Activated B cell treated with CpG ODN at 0.5 μM for 24 hours (primary cell): ENCODE data around the gene HAT1. TPM values are rescaled to one million over a fixed set of nuclear protein-coding genes. Genes with fewer than 3 reads are reported as not detected.

Experiments used
- ATAC-seq: fragments of 200-7000 bp; cut with Tn5 transposase; one replicate; pipeline ENCODE4 v1.10.0; 2021; ENCODE audit warnings: low read depth, mild to moderate bottlenecking, moderate library complexity
- CTCF ChIA-PET: fragments of 350-600 bp; sonication (Branson Sonifier 250); formaldehyde crosslinking; loops from one replicate; lab custom pipeline; 2021; ENCODE audit warnings: antibody characterized with exemption; lab: Charles Lee
- POLR2A ChIA-PET: fragments of 350-600 bp; sonication (Branson Sonifier 250); formaldehyde crosslinking; loops from one replicate; lab custom pipeline; 2021; ENCODE audit warnings: antibody characterized with exemption; lab: Charles Lee
- DNase-seq: peaks from one replicate; pipeline ENCODE4 v3.0.0; 2022
- H3K27ac Mint-ChIP-seq: one replicate; pipeline ENCODE4 v1.8.0; 2020; ENCODE audit warnings: mixed read lengths
- H3K27me3 Mint-ChIP-seq: one replicate; pipeline ENCODE4 v1.8.0; 2021; ENCODE audit warnings: mixed read lengths
- H3K36me3 Mint-ChIP-seq: one replicate; pipeline ENCODE4 v1.8.0; 2021; ENCODE audit warnings: low read depth, mixed read lengths
- H3K4me1 Mint-ChIP-seq: one replicate; pipeline ENCODE4 v1.8.0; 2021; ENCODE audit warnings: mixed read lengths
- H3K4me3 Mint-ChIP-seq: one replicate; pipeline ENCODE4 v1.8.0; 2020; ENCODE audit warnings: mild to moderate bottlenecking, mixed read lengths
- H3K9me3 Mint-ChIP-seq: one replicate; pipeline ENCODE4 v1.8.0; 2020; ENCODE audit warnings: mixed read lengths
- CTCF ChIP-seq: fragments of 200-600 bp; IDR thresholded peaks from one replicate; pipeline ENCODE4 v1.8.0; 2022; ENCODE audit warnings: antibody characterized with exemption, mild to moderate bottlenecking
- intact Hi-C: fragments of 100-400 bp; cut with micrococcal nuclease; formaldehyde crosslinking; loops from one replicate; pipeline ENCODE4 v1.15.1; 2024
- total RNA-seq: library from RNA; stranded (reverse); gene quantifications from 2 replicates; pipeline ENCODE4 v1.2.3, GENCODE V29; 2022

The HAT1 gene
- total RNA-seq, 1 donor from 2014 or later = 36.2 TPM

- H3K36me3 Mint-ChIP-seq = peaks cover 42% of the 10 kb centered on the region
- no peak for TF ChIP-seq CTCF
- DNase-seq (no peak), ATAC-seq (no peak)
- H3K9me3 Mint-ChIP-seq = no peaks in the 10 kb centered on the region
- no peaks in the 10 kb centered on the region for H3K27me3 Mint-ChIP-seq
- ChIA-PET CTCF (no interaction called here), POLR2A (no interaction called here)
- intact Hi-C loops = loop anchor here (10.0 kb wide), 1 partner anchor 512 kb away; no protein-coding TSS in a partner anchor
- H3K4me1 Mint-ChIP-seq = no peaks in the 10 kb centered on the region
- no peak overlapping the region for H3K4me3 Mint-ChIP-seq
- no peak overlapping the region for H3K27ac Mint-ChIP-seq
Observed at GRCh38 chr2:171952748-171953147, 30.5 kb downstream of the HAT1 start.

- intact Hi-C loops = loop anchor here (10.0 kb wide), 1 partner anchor 509 kb away; no protein-coding TSS in a partner anchor
- Mint-ChIP-seq H3K4me1 (no peaks in the 10 kb centered on the region), H3K4me3 (no peak overlapping the region), H3K36me3 (peaks cover 39% of the 10 kb centered on the region), H3K27ac (no peak overlapping the region), H3K27me3 (no peaks in the 10 kb centered on the region), H3K9me3 (no peaks in the 10 kb centered on the region)
- POLR2A ChIA-PET = no interaction called here
- ATAC-seq = no peak
- no peak for TF ChIP-seq CTCF
- CTCF ChIA-PET = no interaction called here
- no peak for DNase-seq
Observed at GRCh38 chr2:171956135-171956825, 34.0 kb downstream of the HAT1 start.

GRCh38 chr2:171957061-171957460 lies 34.8 kb downstream of the HAT1 start:
- H3K27me3 Mint-ChIP-seq = no peaks in the 10 kb centered on the region
- no peak for TF ChIP-seq CTCF
- H3K27ac Mint-ChIP-seq = no peak overlapping the region
- DNase-seq (no peak), ATAC-seq (no peak)
- intact Hi-C loops = loop anchor here (10.0 kb wide), 1 partner anchor 508 kb away; no protein-coding TSS in a partner anchor
- POLR2A ChIA-PET = no interaction called here
- CTCF ChIA-PET = no interaction called here
- no peaks in the 10 kb centered on the region for H3K9me3 Mint-ChIP-seq
- peaks cover 39% of the 10 kb centered on the region for H3K36me3 Mint-ChIP-seq
- no peak overlapping the region for H3K4me3 Mint-ChIP-seq
- no peaks in the 10 kb centered on the region for H3K4me1 Mint-ChIP-seq

- H3K4me3 Mint-ChIP-seq = no peak overlapping the region
- no peaks in the 10 kb centered on the region for H3K27me3 Mint-ChIP-seq
- no peaks in the 10 kb centered on the region for H3K9me3 Mint-ChIP-seq
- H3K36me3 Mint-ChIP-seq = peaks cover 33% of the 10 kb centered on the region
- TF ChIP-seq CTCF = no peak
- H3K4me1 Mint-ChIP-seq = no peaks in the 10 kb centered on the region
- DNase-seq (no peak), ATAC-seq (no peak)
- ChIA-PET CTCF (no interaction called here), POLR2A (no interaction called here)
- intact Hi-C loops = loop anchor here (10.0 kb wide), 1 partner anchor 506 kb away; no protein-coding TSS in a partner anchor
- no peak overlapping the region for H3K27ac Mint-ChIP-seq
Observed at GRCh38 chr2:171958475-171958874, 36.2 kb downstream of the HAT1 start.

- no peaks in the 10 kb centered on the region for H3K4me1 Mint-ChIP-seq
- H3K27me3 Mint-ChIP-seq = no peaks in the 10 kb centered on the region
- no peak for TF ChIP-seq CTCF
- H3K9me3 Mint-ChIP-seq = no peaks in the 10 kb centered on the region
- intact Hi-C loops = loop anchor here (10.0 kb wide), 1 partner anchor 505 kb away; no protein-coding TSS in a partner anchor
- no peak overlapping the region for H3K27ac Mint-ChIP-seq
- no peak for DNase-seq
- ChIA-PET CTCF (no interaction called here), POLR2A (no interaction called here)
- ATAC-seq = no peak
- peaks cover 22% of the 10 kb centered on the region for H3K36me3 Mint-ChIP-seq
- H3K4me3 Mint-ChIP-seq = no peak overlapping the region
Observed at GRCh38 chr2:171959998-171960397, 37.7 kb downstream of the HAT1 start.
